ENCODE results near the gene FBXO2. TPM values are rescaled to one million over a fixed set of nuclear protein-coding genes. Genes with fewer than 3 reads are reported as not detected.

The FBXO2 gene
- total and polyA plus RNA-seq, 2 of the 4 experiments (the other 2 are of a cell fraction): 0.36 to 1.7 TPM

DNA sequence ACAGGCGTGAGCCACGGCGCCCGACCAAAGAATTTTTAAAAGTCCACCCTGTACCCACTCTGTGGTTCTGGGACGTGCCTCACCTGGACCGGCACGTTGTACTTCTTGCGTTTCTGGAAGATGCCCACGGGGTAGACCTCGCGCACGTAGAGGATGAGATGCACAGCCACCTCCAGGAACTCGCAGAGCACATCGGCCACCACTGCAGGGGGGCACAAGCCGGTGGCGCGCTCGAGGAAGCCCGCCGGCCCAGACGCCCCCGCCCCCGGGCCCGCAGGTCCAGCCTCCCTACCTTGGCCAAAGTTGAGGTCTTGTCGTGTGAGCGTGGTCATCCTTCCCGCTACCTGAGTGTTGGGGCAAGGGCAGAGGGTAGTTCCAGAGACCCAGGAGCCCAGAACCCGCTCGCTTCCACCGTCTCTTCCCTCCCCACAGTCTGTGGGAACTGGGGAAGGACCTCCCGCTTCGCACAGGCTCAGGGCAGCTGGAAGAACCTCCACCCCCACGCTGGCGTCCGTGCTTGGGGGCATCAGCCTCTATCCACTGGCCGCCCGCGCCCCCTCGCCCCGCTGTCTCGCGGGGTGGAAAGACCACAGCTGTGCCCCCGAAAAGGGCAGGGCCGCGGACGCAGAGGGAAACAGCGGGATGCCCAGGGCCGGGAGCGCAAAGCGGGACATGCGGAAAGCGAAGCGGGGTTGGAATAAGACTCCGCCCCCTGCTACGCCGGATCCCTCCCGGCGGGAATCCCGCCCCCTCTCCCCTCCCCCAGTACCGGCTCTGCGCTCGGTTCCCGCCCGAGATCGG is 26.2 kb upstream of the FBXO2 start:
- ATAC-seq (ENCODE audit: low read depth) (peak; percentile 73), DNase-seq (peak; percentile 22)
- Histone ChIP-seq H4K91ac (ENCODE audit: insufficient read depth, low read depth, low read length) (no peak overlapping the region), H3K4ac (ENCODE audit: low read depth, low read length) (peak overlapping the region; percentile 31), H3K23ac (ENCODE audit: low read depth, low read length) (peak overlapping the region; percentile 38; the same call in 1 of the 2 replicates), H3K14ac (replicated peaks; ENCODE audit: low read depth, low read length) (peak overlapping the region; percentile 55), H2AK9ac (replicated peaks; ENCODE audit: low read depth, low read length, poor library complexity) (peak overlapping the region; percentile 60), H2AK5ac (ENCODE audit: low read depth, low read length) (peak overlapping the region; percentile 70; the same call in 1 of the 2 replicates), H3K36me3 (ENCODE audit: control insufficient read depth, insufficient read depth, low read length) (peaks cover 17% of the 10 kb centered on the region), H3K4me3 (ENCODE audit: insufficient read depth, low read depth, low read length) (peak overlapping the region; percentile 81), H4K5ac (ENCODE audit: low read depth, low read length) (0 out of 2 replicates have a peak overlapping the region, but pooled peaks have one; percentile 20), H3K4me1 (ENCODE audit: control insufficient read depth, insufficient read depth, low read length) (peaks cover 3% of the 10 kb centered on the region), H3K4me2 (ENCODE audit: low read depth, low read length) (peak overlapping the region; percentile 99), H4K8ac (ENCODE audit: low read depth in 2 of 2, low read length in 2 of 2) (peak overlapping the region in 1 of 2 experiments; percentile 44; a peak in 2 of 4 replicates), H3K56ac (ENCODE audit: extremely low read depth, insufficient read depth, low read length) (no peak overlapping the region), H3K18ac (ENCODE audit: low read depth, low read length) (no peak overlapping the region), H3K9me3 (ENCODE audit: control insufficient read depth, insufficient read depth, low read length) (no peaks in the 10 kb centered on the region), H3K27ac (ENCODE audit: insufficient read depth, low read length) (peak overlapping the region; percentile 76), H3K27me3 (ENCODE audit: control insufficient read depth, insufficient read depth, low read length) (peaks cover 3% of the 10 kb centered on the region; the same call in 1 of the 2 replicates), H2AFZ (replicated peaks; ENCODE audit: low read length, poor library complexity) (peak overlapping the region; percentile 94), H3K79me1 (ENCODE audit: low read depth in 1 of 2, low read length in 2 of 2) (peaks cover 7 to 17% of the 10 kb centered on the region in 2 experiments; a peak in 3 of 4 replicates), H2BK20ac (ENCODE audit: low read depth, low read length) (no peak overlapping the region), H3K9ac (ENCODE audit: low read depth, low read length) (peak overlapping the region; percentile 80), H2BK120ac (ENCODE audit: low read depth, low read length) (no peak overlapping the region; the same call in 1 of the 2 replicates), H4K20me1 (ENCODE audit: insufficient read depth, low read length) (no peaks in the 10 kb centered on the region), H2BK5ac (ENCODE audit: low read depth, low read length, poor library complexity, severe bottlenecking) (peak overlapping the region; percentile 79), H2BK15ac (ENCODE audit: low read depth, low read length) (no peak overlapping the region), H3K9me1 (ENCODE audit: insufficient read depth, low read length) (0 out of 2 replicates have a peak, but pooled peaks cover 2% of the 10 kb centered on the region)
- ChIA-PET POLR2A (ENCODE audit: unreplicated experiment) (no interaction called here), CTCF (interaction anchor here (1.5 kb wide), 1 partner anchor 17 kb away, joined by 4 read pairs; the partner anchor contains the start of gene FBXO6)
- 5% methylated on average over 24 of the region's 65 CpGs; no CpG with 5 or more reads in 1 of the 2 experiments for WGBS, 2 experiments (ENCODE audit: extremely low coverage in 2 of 2, insufficient read length in 1 of 2)
- dilution Hi-C loops (cut with HindIII; ENCODE audit: low sequenced_read_pairs, unreplicated experiment) (no loop called here), in situ Hi-C loops (cut with MboI; ENCODE audit: low sequenced_read_pairs) (no loop called here), intact Hi-C loops (cut with micrococcal nuclease) (loop anchor here (2.0 to 5.0 kb wide), 3 partner anchors 24 to 122 kb away; no protein-coding TSS in a partner anchor)
- no TSS peak for BruUV-seq (replicated peaks)
- TF ChIP-seq MXI1 (IDR thresholded peaks at IDR 0.05; ENCODE audit: borderline replicate concordance, low read depth, low read length) (no peak; the same call in 1 of the 2 replicates), CHD1 (IDR thresholded peaks at IDR 0.05; ENCODE audit: low read depth, low read length) (no peak), NFE2L2 (IDR thresholded peaks at IDR 0.05; ENCODE audit: low read depth, low read length) (no peak), BHLHE40 (IDR thresholded peaks at IDR 0.05; ENCODE audit: low read depth, low read length) (no peak), RFX5 (IDR thresholded peaks at IDR 0.05; ENCODE audit: low read depth, low read length) (no peak), SMC3 (IDR thresholded peaks at IDR 0.05; ENCODE audit: low read depth, low read length) (no peak), POLR2A (IDR thresholded peaks at IDR 0.05; ENCODE audit: low read depth, low read length) (no peak), MAZ (IDR thresholded peaks at IDR 0.05; ENCODE audit: borderline replicate concordance, low read depth, low read length) (no peak), MAFK (IDR thresholded peaks at IDR 0.05; ENCODE audit: low read depth, low read length) (no peak), RCOR1 (IDR thresholded peaks at IDR 0.05; ENCODE audit: insufficient replicate concordance, low read length) (no peak)
- TF ChIP-seq, protein P1, sequence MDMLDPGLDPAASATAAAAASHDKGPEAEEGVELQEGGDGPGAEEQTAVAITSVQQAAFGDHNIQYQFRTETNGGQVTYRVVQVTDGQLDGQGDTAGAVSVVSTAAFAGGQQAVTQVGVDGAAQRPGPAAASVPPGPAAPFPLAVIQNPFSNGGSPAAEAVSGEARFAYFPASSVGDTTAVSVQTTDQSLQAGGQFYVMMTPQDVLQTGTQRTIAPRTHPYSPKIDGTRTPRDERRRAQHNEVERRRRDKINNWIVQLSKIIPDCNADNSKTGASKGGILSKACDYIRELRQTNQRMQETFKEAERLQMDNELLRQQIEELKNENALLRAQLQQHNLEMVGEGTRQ (IDR thresholded peaks at IDR 0.05; ENCODE audit: low read depth, low read length): no peak
- TF ChIP-seq, protein P2, sequence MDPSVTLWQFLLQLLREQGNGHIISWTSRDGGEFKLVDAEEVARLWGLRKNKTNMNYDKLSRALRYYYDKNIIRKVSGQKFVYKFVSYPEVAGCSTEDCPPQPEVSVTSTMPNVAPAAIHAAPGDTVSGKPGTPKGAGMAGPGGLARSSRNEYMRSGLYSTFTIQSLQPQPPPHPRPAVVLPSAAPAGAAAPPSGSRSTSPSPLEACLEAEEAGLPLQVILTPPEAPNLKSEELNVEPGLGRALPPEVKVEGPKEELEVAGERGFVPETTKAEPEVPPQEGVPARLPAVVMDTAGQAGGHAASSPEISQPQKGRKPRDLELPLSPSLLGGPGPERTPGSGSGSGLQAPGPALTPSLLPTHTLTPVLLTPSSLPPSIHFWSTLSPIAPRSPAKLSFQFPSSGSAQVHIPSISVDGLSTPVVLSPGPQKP (IDR thresholded peaks at IDR 0.05; ENCODE audit: borderline replicate concordance, low read depth, low read length): no peak
- TF ChIP-seq, protein P3, sequence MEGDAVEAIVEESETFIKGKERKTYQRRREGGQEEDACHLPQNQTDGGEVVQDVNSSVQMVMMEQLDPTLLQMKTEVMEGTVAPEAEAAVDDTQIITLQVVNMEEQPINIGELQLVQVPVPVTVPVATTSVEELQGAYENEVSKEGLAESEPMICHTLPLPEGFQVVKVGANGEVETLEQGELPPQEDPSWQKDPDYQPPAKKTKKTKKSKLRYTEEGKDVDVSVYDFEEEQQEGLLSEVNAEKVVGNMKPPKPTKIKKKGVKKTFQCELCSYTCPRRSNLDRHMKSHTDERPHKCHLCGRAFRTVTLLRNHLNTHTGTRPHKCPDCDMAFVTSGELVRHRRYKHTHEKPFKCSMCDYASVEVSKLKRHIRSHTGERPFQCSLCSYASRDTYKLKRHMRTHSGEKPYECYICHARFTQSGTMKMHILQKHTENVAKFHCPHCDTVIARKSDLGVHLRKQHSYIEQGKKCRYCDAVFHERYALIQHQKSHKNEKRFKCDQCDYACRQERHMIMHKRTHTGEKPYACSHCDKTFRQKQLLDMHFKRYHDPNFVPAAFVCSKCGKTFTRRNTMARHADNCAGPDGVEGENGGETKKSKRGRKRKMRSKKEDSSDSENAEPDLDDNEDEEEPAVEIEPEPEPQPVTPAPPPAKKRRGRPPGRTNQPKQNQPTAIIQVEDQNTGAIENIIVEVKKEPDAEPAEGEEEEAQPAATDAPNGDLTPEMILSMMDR (conservative IDR thresholded peaks at IDR 0.05; ENCODE audit: low read depth, low read length): no peak

Data from IMR-90 (cell line).